ENCODE measurements around the gene OXA1L.

Gene OXA1L

GRCh38 chr14:22794551-22794951, 28.1 kb downstream of the OXA1L start:
- H3K27ac ChIP-seq = no peak overlapping the region
- TF ChIP-seq ZFX (IDR thresholded peaks at IDR 0.05) (no peak), CTCF (conservative IDR thresholded peaks at IDR 0.05) (no peak)

- H3K27ac ChIP-seq = no peak overlapping the region
- TF ChIP-seq ZFX (IDR thresholded peaks at IDR 0.05) = no peak
- TF ChIP-seq CTCF (conservative IDR thresholded peaks at IDR 0.05) = no peak
Observed at GRCh38 chr14:22796087-22796707, 29.7 kb downstream of the OXA1L start.

GRCh38 chr14:22797017-22797917, 30.8 kb downstream of the OXA1L start:
- no peak overlapping the region for H3K27ac ChIP-seq
- TF ChIP-seq CTCF (conservative IDR thresholded peaks at IDR 0.05) (no peak), ZFX (IDR thresholded peaks at IDR 0.05) (no peak)

GRCh38 chr14:22798528-22798927, 32.0 kb downstream of the OXA1L start:
- TF ChIP-seq ZFX (IDR thresholded peaks at IDR 0.05) = no peak
- no peak for TF ChIP-seq CTCF (conservative IDR thresholded peaks at IDR 0.05)
- no peak overlapping the region for H3K27ac ChIP-seq

- TF ChIP-seq ZFX (IDR thresholded peaks at IDR 0.05) = no peak
- no peak for TF ChIP-seq CTCF (conservative IDR thresholded peaks at IDR 0.05)
- no peak overlapping the region for H3K27ac ChIP-seq
Observed at GRCh38 chr14:22800346-22800745, 33.9 kb downstream of the OXA1L start.

- TF ChIP-seq CTCF (conservative IDR thresholded peaks at IDR 0.05) = no peak
- no peak for TF ChIP-seq ZFX (IDR thresholded peaks at IDR 0.05)
- H3K27ac ChIP-seq = no peak overlapping the region
Observed at GRCh38 chr14:22801716-22802115, 35.2 kb downstream of the OXA1L start.
